Effector memory CD8-positive, alpha-beta T cell (primary cell): ENCODE results near the gene PCCA.
"Not testable (repeated sequence)": the region's sequence is repeated elsewhere in the genome, so short reads cannot be mapped to it uniquely, and the experiment has no call there.

Source experiments
- ATAC-seq: fragments of 150-1000 bp; cut with Tn5 transposase; replicated peaks from 2 replicates; pipeline ENCODE4 v1.10.0; 2021; ENCODE audit warnings: mild to moderate bottlenecking, moderate library complexity
- DNase-seq, 3 experiments: peaks; one replicate each; pipeline ENCODE4 v3.0.0; 2021
- H3K27ac Mint-ChIP-seq, 2 donors: one replicate each; pipeline ENCODE4 v1.8.0; 2022; ENCODE audit warnings: mild to moderate bottlenecking in 2 of 2, mixed read lengths in 2 of 2, moderate library complexity in 2 of 2
- H3K27me3 Mint-ChIP-seq, 2 donors: one replicate each; pipeline ENCODE4 v1.8.0; 2022; ENCODE audit warnings: mixed read lengths in 2 of 2
- H3K36me3 Mint-ChIP-seq: one replicate; pipeline ENCODE4 v1.8.0; 2022; ENCODE audit warnings: mild to moderate bottlenecking, moderate library complexity, mixed read lengths; ENCODE audit not compliant: insufficient read depth
- H3K4me1 Mint-ChIP-seq, 2 donors: one replicate each; pipeline ENCODE4 v1.8.0; 2022; ENCODE audit warnings: low read depth in 2 of 2, mixed read lengths in 2 of 2
- H3K4me3 Mint-ChIP-seq, 2 donors: one replicate each; pipeline ENCODE4 v1.8.0; 2022; ENCODE audit warnings: mild to moderate bottlenecking in 2 of 2, mixed read lengths in 2 of 2, moderate library complexity in 2 of 2
- H3K9me3 Mint-ChIP-seq, 2 donors: one replicate each; pipeline ENCODE4 v1.8.0; 2022; ENCODE audit warnings: mixed read lengths in 2 of 2

Gene PCCA

DNA sequence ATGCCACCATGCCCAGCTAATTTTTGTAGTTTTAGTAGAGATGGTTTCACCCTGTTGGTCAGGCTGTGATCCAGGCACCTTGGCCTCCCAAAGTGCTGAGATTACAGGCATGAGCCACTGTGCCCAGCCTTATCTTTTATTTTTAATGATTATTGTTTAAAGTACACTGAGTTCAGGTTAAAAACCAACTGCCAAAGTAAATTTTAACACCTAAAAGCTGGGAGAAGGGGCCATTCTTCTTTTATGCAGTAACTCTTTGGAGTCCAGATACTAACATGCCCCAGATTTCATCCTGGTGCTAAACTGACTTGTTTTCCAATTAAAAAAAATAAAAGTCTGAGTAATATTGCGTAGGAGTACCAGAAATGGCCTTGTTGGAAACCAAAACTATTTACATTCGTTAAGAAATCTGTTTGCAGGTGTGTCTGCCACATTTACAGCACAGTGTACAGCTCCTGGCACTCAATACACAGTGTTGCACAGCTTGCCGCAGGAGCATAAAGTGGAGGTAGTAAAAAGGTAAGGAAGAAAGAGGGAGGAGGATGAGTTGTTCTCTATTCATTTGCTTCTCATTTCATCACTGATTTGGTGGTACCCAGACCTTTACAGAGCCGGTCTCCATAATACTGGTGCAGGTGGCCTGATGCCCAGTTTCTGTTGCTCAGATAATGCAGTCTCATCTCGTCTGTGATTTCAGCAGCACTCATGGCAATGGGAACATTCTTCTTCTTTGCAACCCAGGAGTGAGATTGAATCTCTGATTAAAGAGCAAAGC lies 108.9 kb downstream of the PCCA start:
- Mint-ChIP-seq H3K4me3 (no peak overlapping the region), H3K4me1 (peaks cover 0 to 2% of the 10 kb centered on the region in 2 donors), H3K27me3 (no peaks in the 10 kb centered on the region), H3K9me3 (no peaks in the 10 kb centered on the region), H3K36me3 (no peaks in the 10 kb centered on the region), H3K27ac (no peak overlapping the region)
- no peak for ATAC-seq
- no peak for DNase-seq

GRCh38 chr13:100203696-100204367 lies 114.9 kb downstream of the PCCA start:
- Mint-ChIP-seq H3K4me3 (peak overlapping the region; percentile 62 to 65), H3K4me1 (peaks cover 5 to 14% of the 10 kb centered on the region in 2 donors), H3K27me3 (no peaks in the 10 kb centered on the region), H3K9me3 (no peaks in the 10 kb centered on the region), H3K36me3 (no peaks in the 10 kb centered on the region), H3K27ac (no peak overlapping the region)
- peak; percentile 92 for ATAC-seq
- no peak for DNase-seq

- H3K4me1 Mint-ChIP-seq: peaks cover 5 to 14% of the 10 kb centered on the region in 2 donors
- no peak for ATAC-seq
Measured at GRCh38 chr13:100208002-100208401, 119.1 kb downstream of the PCCA start.

GRCh38 chr13:100208626-100209025 lies 119.7 kb downstream of the PCCA start:
- ATAC-seq (no peak), DNase-seq (no peak)
- Mint-ChIP-seq H3K9me3 (peaks cover 0 to 3% of the 10 kb centered on the region in 2 donors), H3K36me3 (no peaks in the 10 kb centered on the region), H3K4me3 (no peak overlapping the region), H3K4me1 (peaks cover 3 to 8% of the 10 kb centered on the region in 2 donors), H3K27me3 (no peaks in the 10 kb centered on the region), H3K27ac (no peak overlapping the region)

More at GRCh38 chr13:100208002-100208401, 119.1 kb downstream of the PCCA start:
- Mint-ChIP-seq H3K36me3 (no peaks in the 10 kb centered on the region), H3K27me3 (no peaks in the 10 kb centered on the region), H3K9me3 (peaks cover 0 to 3% of the 10 kb centered on the region in 2 donors), H3K27ac (no peak overlapping the region), H3K4me3 (no peak overlapping the region)
- DNase-seq: no peak

GRCh38 chr13:100209857-100210825 lies 121.2 kb downstream of the PCCA start:
- H3K9me3 Mint-ChIP-seq: peaks cover 0 to 3% of the 10 kb centered on the region in 2 donors
- peaks cover 3% of the 10 kb centered on the region for H3K36me3 Mint-ChIP-seq
- H3K4me1 Mint-ChIP-seq: peaks cover 0 to 4% of the 10 kb centered on the region in 2 donors
- H3K27ac Mint-ChIP-seq: no peak overlapping the region
- no peaks in the 10 kb centered on the region for H3K27me3 Mint-ChIP-seq
- DNase-seq (no peak), ATAC-seq (no peak)
- no peak overlapping the region for H3K4me3 Mint-ChIP-seq

GRCh38 chr13:100211016-100211710 lies 122.3 kb downstream of the PCCA start:
- no peak overlapping the region for H3K27ac Mint-ChIP-seq
- H3K9me3 Mint-ChIP-seq: peaks cover 0 to 3% of the 10 kb centered on the region in 2 donors
- no peak overlapping the region for H3K4me3 Mint-ChIP-seq
- no peak for ATAC-seq
- H3K4me1 Mint-ChIP-seq: no peaks in the 10 kb centered on the region
- H3K27me3 Mint-ChIP-seq: no peaks in the 10 kb centered on the region
- no peak for DNase-seq
- H3K36me3 Mint-ChIP-seq: peaks cover 3% of the 10 kb centered on the region

DNA sequence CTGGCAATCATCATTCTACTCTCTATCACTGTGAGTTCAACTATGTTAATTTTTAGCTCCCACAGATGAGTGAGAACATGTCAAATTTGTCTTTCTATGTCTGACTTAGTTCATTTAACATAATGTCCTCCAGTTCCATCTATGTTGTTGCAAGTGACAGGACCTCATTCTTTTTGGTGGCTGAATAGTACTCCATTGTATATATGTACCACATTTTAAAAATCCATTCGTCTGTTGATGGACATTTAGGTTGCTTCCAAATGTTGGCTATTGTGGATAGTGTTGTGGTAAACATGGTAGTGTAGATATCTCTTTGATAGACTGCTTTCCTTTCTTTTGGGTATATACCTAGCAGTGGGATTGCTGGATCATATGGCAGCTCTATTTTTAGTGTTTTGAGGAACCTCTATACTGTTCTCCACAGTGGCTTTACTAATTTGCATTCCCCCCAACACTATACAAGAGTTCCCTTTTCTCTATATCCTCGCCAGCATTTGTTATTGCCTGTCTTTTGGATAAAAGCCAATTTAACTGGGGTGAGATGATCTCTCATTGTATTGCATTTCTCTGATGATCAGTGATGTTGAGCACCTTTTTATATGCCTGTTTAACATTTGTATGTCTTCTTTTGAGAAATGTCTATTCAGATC lies 124.1 kb downstream of the PCCA start:
- no peaks in the 10 kb centered on the region for H3K27me3 Mint-ChIP-seq
- no peak overlapping the region for H3K4me3 Mint-ChIP-seq
- ATAC-seq (no peak), DNase-seq (no peak)
- H3K27ac Mint-ChIP-seq: peak overlapping the region in 1 of 2 donors; percentile 69
- H3K4me1 Mint-ChIP-seq: no peaks in the 10 kb centered on the region
- peaks cover 9% of the 10 kb centered on the region for H3K36me3 Mint-ChIP-seq
- H3K9me3 Mint-ChIP-seq: peaks cover 0 to 3% of the 10 kb centered on the region in 2 donors

GRCh38 chr13:100213576-100213975 lies 124.7 kb downstream of the PCCA start:
- no peak for DNase-seq
- no peak overlapping the region for H3K27ac Mint-ChIP-seq
- no peak for ATAC-seq

DNA sequence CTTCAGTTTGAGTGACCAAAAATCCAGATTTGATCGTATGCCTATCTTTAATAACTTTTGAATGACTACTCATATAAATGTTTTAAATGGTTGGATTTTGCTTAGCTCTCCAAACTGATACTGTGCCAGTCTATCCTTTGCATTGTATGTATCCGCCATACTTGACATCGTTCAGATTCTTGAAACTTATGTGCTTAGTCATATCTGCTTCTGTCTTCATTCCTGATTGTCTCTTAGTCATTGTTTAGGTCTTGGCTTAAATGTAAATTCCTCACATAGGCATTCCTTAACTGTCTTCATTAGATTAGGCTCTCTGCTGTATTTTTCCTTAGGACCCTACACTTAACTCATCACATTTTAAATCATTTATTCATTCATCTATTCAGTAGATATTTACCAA lies 126.0 kb downstream of the PCCA start:
- Mint-ChIP-seq H3K27me3 (no peaks in the 10 kb centered on the region), H3K4me3 (no peak overlapping the region), H3K36me3 (peaks cover 9% of the 10 kb centered on the region), H3K4me1 (no peaks in the 10 kb centered on the region), H3K27ac (no peak overlapping the region), H3K9me3 (peaks cover 0 to 3% of the 10 kb centered on the region in 2 donors)
- ATAC-seq: no peak
- no peak for DNase-seq

More at GRCh38 chr13:100213576-100213975, 124.7 kb downstream of the PCCA start:
- no peak overlapping the region for H3K4me3 Mint-ChIP-seq
- no peaks in the 10 kb centered on the region for H3K27me3 Mint-ChIP-seq
- peaks cover 9% of the 10 kb centered on the region for H3K36me3 Mint-ChIP-seq
- peaks cover 0 to 3% of the 10 kb centered on the region in 2 donors for H3K9me3 Mint-ChIP-seq
- H3K4me1 Mint-ChIP-seq: no peaks in the 10 kb centered on the region

- no peaks in the 10 kb centered on the region for H3K4me1 Mint-ChIP-seq
- H3K4me3 Mint-ChIP-seq: no peak overlapping the region
- H3K9me3 Mint-ChIP-seq: no peaks in the 10 kb centered on the region
- no peak for DNase-seq
- no peak overlapping the region for H3K27ac Mint-ChIP-seq
- H3K27me3 Mint-ChIP-seq: no peaks in the 10 kb centered on the region
- peaks cover 10% of the 10 kb centered on the region for H3K36me3 Mint-ChIP-seq
- ATAC-seq: no peak
Measured at GRCh38 chr13:100221166-100221565, 132.3 kb downstream of the PCCA start.

DNA sequence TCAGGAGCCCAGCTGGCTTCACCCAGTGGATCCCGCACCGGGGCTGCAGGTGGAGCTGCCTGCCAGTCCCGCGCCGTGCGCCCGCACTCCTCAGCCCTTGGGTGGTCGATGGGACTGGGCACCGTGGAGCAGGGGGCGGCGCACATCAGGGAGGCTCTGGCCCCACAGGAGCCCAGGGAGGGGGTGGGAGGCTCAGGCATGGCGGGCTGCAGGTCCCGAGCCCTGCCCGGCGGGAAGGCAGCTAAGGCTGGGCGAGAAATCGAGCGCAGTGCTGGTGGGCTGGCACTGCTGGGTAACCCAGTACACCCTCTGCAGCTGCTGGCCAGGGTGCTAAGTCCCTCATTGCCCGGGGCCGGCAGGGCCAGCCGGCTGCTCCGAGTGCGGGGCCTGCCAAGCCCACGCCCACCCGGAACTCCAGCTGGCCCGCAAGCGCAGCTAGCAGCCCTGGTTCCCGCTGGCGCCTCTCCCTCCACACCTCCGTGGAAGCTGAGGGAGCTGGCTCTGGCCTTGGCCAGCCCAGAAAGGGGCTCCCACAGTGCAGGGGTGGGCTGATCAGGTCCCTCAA lies 135.2 kb downstream of the PCCA start:
- not testable (repeated sequence) for DNase-seq, H3K9me3 Mint-ChIP-seq, H3K4me1 Mint-ChIP-seq, ATAC-seq, H3K27me3 Mint-ChIP-seq, H3K27ac Mint-ChIP-seq, H3K4me3 Mint-ChIP-seq, H3K36me3 Mint-ChIP-seq

DNA sequence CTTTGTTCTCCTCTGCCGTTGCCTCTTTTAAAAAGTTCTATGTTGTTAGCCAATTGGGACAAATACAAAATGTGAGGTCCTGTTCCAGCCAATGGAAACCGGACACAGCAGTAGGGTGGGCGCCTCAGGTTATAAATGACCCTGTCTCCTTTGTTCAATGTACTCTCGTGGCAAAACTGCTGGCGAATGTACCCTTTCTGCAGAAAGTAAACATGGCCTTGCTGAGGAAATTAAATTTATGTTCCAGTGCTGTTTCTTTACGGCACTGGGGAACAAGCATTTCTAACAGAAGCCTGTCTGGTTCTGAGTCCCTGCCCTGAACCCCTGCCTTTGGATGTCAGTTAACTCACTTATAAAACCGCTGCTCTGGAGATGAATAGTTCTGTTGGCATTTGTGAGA lies 140.7 kb downstream of the PCCA start:
- Mint-ChIP-seq H3K27me3 (no peaks in the 10 kb centered on the region), H3K4me3 (no peak overlapping the region), H3K36me3 (no peaks in the 10 kb centered on the region), H3K4me1 (no peaks in the 10 kb centered on the region), H3K9me3 (no peaks in the 10 kb centered on the region), H3K27ac (no peak overlapping the region)
- ATAC-seq (no peak), DNase-seq (no peak)
